HG03565 (cell line): Measurements from ENCODE around the gene ZSCAN18.

ENCODE experiments used
- ATAC-seq: cut with Tn5 transposase; IDR thresholded peaks from one replicate; pipeline ENCODE4 v1.9.1; 2021; ENCODE audit warnings: mild to moderate bottlenecking, moderate library complexity; ENCODE audit not compliant: unreplicated experiment

Gene ZSCAN18

GRCh38 chr19:58045411-58046050, 52.5 kb downstream of the ZSCAN18 start:
- ATAC-seq, result no peak

- no peak for ATAC-seq
Observed at GRCh38 chr19:58044886-58045285, 53.1 kb downstream of the ZSCAN18 start.

DNA sequence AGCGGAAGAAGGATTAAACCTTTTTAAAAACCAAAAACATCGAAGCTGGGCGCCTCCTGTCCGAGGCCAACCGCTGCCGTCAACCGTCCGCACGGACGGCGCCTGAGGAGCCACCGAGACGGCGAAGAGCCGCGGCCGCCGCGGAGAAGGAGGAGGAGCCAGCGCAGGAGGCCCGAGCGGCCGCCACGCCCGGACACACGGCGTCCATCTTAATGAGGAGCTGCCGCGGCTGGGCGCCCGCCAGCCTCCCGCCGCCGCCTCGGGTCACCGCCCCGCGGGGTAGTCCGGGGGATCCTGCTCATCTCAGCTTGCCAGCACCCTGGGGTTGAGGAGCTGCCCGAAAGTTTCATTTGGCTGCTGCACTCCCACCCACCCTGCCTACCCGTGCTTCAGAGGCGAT, 53.6 kb downstream of the ZSCAN18 start:
- no peak for ATAC-seq

- no peak for ATAC-seq
Observed at GRCh38 chr19:58042495-58043340, 55.3 kb downstream of the ZSCAN18 start.

GRCh38 chr19:58040751-58041525, 57.1 kb downstream of the ZSCAN18 start:
- ATAC-seq, result no peak

- no peak for ATAC-seq
Observed at GRCh38 chr19:58038688-58039204, 59.3 kb downstream of the ZSCAN18 start.

DNA sequence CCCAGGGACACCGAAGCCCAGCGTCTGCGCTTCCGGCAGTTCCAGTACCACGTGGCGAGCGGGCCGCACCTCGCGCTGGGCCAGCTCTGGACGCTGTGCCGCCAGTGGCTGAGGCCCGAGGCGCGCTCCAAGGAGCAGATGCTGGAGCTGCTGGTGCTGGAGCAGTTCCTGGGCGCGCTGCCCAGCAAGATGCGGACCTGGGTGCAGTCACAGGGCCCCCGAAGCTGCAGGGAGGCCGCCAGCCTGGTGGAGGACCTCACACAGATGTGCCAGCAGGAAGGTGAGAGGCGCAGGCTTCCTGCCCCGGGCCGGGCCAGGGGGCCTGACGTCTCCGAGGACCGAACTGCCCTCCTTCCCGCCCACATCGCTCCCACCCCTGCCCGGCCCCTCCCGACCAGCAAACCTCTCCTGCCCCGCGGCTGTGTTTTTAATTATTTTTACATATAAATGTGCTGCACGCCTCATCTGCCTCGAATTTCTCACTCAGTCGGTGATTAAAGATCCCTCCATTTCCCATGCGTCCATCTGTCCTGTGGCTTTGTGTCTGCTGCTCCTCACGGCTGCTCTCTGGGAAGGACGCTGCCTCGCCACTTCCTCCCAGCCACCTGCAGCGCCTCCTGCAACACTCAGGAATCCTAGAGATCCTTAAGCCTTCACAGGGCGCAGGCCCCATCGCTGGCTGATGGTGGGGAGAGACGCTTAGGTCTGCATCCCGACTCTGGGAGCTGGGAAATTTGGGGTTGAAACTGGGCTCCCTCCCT, 59.9 kb downstream of the ZSCAN18 start:
- no peak for ATAC-seq

GRCh38 chr19:58035863-58036262, 62.2 kb downstream of the ZSCAN18 start:
- ATAC-seq, result no peak

DNA sequence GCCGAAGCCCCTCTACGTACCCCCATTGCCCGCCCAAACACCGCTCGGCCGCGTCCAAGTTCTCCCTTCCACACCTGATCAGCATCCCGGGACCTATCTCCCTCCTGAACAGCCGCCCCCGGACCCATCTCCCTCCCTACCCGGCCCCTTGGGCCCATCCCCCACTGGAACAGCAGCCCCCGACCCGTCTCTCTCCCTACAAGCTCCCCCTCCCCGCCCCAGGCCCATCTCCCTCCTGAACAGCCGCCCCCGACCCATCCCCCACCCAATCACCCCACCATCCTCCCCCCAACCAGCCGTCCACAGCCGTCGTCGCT, 63.6 kb downstream of the ZSCAN18 start:
- ATAC-seq, result no peak
